Neural crest cell (in vitro differentiated cells): ENCODE results near the gene MUC22. TPM values are rescaled to one million over a fixed set of nuclear protein-coding genes. Genes with fewer than 3 reads are reported as not detected.

Source experiments
- DNase-seq: peaks from one replicate; pipeline ENCODE4 v3.0.0; 2021; ENCODE audit warnings: low read depth, mixed read lengths, low spot score
- H3K27ac Mint-ChIP-seq: one replicate; pipeline ENCODE4 v1.8.0; 2021; ENCODE audit warnings: mild to moderate bottlenecking, mixed read lengths; ENCODE audit not compliant: unreplicated experiment
- H3K27me3 Mint-ChIP-seq: 2 replicates; pipeline ENCODE4 v1.8.0; 2021; ENCODE audit warnings: low read depth, mild to moderate bottlenecking, mixed read lengths
- H3K36me3 Mint-ChIP-seq: 2 replicates; pipeline ENCODE4 v1.8.0; 2021; ENCODE audit warnings: low read depth, mild to moderate bottlenecking, mixed read lengths
- H3K4me1 Mint-ChIP-seq: 2 replicates; pipeline ENCODE4 v1.8.0; 2021; ENCODE audit warnings: mixed read lengths
- H3K4me3 Mint-ChIP-seq: one replicate; pipeline ENCODE4 v1.8.0; 2021; ENCODE audit warnings: mild to moderate bottlenecking, mixed read lengths
- H3K9me3 Mint-ChIP-seq: 2 replicates; pipeline ENCODE4 v1.8.0; 2021; ENCODE audit warnings: mixed read lengths
- total RNA-seq: library from RNA; stranded (reverse); gene quantifications from 2 replicates; pipeline ENCODE4 v1.2.1, GENCODE V29; 2021
- TF ChIP-seq, protein P1 (sequence below): fragments of 200-600 bp; sonication (generic); conservative IDR thresholded peaks from 2 replicates; pipeline ENCODE4 v1.5.0; 2021; ENCODE audit warnings: antibody characterized with exemption, mild to moderate bottlenecking

MUC22 gene
- total RNA-seq, 1 donor from 2014 or later, result not detected

DNA sequence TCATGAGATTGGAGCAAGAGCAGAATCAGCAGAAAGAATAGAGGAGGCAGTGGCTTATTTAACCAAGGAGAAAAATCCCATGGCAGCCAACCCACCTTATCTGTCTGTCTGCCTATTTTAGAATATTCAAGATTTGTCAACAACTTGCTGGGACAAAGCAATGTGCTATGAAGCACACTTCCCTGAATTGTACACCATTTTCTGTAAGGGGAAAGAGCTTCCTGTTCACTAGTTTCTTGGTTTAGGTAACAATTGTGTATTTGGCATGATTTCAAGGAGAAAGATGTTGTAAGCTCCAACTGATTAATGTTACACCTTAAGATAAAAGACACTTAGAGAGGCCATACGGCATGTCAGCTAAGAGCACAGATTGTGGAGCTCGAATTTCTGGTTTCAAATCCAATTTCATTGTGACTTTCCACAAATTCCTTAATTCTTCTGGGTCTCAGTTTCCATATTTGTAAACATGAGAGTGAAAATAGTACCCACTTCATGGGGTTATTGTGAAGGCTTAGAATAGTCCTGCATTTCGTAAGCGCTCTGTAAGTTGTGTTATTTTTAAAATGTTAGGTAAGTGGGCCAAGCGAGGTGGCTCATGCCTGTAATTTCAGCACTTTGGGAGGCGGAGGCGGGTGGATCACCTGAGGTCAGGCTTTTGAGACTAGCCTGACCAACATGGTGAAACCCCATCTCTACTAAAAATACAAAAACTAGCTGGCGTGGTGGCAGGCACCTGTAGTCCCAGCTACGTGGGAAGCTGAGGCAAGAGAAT lies 4.8 kb upstream of the MUC22 start:
- TF ChIP-seq, protein P1, sequence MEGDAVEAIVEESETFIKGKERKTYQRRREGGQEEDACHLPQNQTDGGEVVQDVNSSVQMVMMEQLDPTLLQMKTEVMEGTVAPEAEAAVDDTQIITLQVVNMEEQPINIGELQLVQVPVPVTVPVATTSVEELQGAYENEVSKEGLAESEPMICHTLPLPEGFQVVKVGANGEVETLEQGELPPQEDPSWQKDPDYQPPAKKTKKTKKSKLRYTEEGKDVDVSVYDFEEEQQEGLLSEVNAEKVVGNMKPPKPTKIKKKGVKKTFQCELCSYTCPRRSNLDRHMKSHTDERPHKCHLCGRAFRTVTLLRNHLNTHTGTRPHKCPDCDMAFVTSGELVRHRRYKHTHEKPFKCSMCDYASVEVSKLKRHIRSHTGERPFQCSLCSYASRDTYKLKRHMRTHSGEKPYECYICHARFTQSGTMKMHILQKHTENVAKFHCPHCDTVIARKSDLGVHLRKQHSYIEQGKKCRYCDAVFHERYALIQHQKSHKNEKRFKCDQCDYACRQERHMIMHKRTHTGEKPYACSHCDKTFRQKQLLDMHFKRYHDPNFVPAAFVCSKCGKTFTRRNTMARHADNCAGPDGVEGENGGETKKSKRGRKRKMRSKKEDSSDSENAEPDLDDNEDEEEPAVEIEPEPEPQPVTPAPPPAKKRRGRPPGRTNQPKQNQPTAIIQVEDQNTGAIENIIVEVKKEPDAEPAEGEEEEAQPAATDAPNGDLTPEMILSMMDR, result no peak
- Mint-ChIP-seq H3K27ac (peak overlapping the region; percentile 20), H3K27me3 (peaks cover 7% of the 10 kb centered on the region), H3K36me3 (no peaks in the 10 kb centered on the region), H3K9me3 (no peaks in the 10 kb centered on the region), H3K4me1 (no peaks in the 10 kb centered on the region), H3K4me3 (no peak overlapping the region)
- no peak for DNase-seq

DNA sequence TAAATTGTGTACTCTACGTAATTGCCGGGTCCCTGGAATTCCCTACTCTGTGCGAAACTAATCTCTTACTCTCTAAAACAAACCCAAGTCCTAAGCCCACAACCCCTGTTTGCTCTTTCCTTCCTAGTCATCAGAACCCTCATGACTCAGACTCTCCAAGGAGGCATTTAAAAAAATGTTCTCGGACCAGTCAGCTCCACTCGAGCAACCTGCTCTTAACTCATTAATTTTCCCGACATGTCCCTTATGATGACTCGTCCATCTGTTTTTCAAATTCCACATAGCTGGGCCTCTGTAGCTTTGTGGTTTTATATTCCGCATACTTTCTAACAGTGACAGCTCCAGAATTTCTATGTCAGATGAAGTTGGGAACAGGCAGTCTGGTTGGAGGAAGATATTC lies 2.6 kb upstream of the MUC22 start:
- H3K9me3 Mint-ChIP-seq, result no peaks in the 10 kb centered on the region
- peaks cover 7% of the 10 kb centered on the region for H3K27me3 Mint-ChIP-seq
- H3K36me3 Mint-ChIP-seq, result no peaks in the 10 kb centered on the region
- no peak overlapping the region for H3K27ac Mint-ChIP-seq
- TF ChIP-seq, protein P1, result no peak
- no peak overlapping the region for H3K4me3 Mint-ChIP-seq
- no peaks in the 10 kb centered on the region for H3K4me1 Mint-ChIP-seq
- no peak for DNase-seq

DNA sequence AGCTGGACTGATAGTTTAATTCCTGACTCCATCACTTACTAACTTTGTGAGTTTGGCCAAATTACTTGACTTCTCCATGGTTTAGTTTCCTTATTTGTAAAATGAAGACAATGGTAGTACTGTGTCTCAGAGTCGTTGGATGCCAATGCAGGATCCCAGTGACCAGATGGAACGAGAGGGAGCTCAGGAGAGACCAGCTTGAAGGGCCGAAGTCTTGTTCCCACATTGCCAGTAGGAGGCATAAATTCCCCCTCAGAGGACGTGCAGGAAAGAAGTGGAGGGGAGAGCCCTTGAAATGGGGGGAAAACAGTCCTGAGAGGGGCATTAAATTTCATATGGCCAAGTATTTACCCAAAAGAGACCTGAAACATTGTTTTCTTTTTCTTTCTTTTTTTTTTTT lies 2.1 kb upstream of the MUC22 start:
- H3K27ac Mint-ChIP-seq, result no peak overlapping the region
- TF ChIP-seq, protein P1, result no peak
- H3K4me1 Mint-ChIP-seq, result no peaks in the 10 kb centered on the region
- DNase-seq, result no peak
- peaks cover 7% of the 10 kb centered on the region for H3K27me3 Mint-ChIP-seq
- H3K9me3 Mint-ChIP-seq, result no peaks in the 10 kb centered on the region
- H3K36me3 Mint-ChIP-seq, result no peaks in the 10 kb centered on the region
- no peak overlapping the region for H3K4me3 Mint-ChIP-seq

DNA sequence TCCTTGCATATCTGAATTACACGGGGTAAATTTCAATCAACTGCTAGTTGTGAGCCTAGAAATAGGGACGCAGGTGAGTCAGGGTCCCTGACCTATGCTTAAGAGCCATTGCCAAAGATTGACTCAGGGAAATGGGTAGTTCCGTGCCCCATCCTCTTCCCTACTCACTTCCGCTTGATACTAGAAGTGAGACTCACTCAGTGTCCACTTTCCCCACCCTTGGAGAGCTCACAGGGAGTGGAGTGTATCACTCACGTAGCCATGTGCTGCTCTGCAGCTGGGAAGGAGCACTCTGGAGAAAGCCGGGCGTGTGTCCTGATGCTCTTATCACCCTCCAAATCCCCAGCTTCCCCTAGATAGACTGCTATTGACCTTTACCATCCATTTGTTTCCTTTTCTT lies 543 bp upstream of the MUC22 start:
- H3K4me3 Mint-ChIP-seq, result no peak overlapping the region
- H3K27me3 Mint-ChIP-seq, result peaks cover 10% of the 10 kb centered on the region
- H3K27ac Mint-ChIP-seq, result no peak overlapping the region
- TF ChIP-seq, protein P1, result no peak
- DNase-seq, result no peak
- no peaks in the 10 kb centered on the region for H3K36me3 Mint-ChIP-seq
- H3K4me1 Mint-ChIP-seq, result no peaks in the 10 kb centered on the region
- H3K9me3 Mint-ChIP-seq, result peaks cover 3% of the 10 kb centered on the region

DNA sequence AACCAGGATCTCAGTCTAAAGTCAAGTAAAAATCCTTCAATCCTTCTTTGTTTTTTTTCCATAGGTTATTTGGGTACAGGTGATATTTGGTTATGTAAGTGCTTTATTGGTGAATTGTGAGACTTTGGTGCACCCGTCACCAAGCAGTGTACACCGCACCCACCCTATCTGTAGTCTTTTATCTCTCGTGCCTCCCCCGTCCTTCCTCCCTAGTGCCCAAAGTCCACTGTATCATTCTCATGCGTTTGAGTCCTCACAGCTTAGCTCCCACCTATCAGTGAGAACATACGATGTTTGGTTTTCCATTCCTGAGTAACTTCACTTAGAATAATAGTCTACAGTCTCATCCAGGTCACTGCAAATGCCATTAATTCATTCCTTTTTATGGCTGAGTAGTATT lies 879 bp downstream of the MUC22 start:
- H3K4me3 Mint-ChIP-seq, result no peak overlapping the region

More for the DNA sequence above, 879 bp downstream of the MUC22 start:
- no peak overlapping the region for H3K27ac Mint-ChIP-seq
- TF ChIP-seq, protein P1, result no peak
- DNase-seq, result no peak
- H3K36me3 Mint-ChIP-seq, result no peaks in the 10 kb centered on the region
- H3K9me3 Mint-ChIP-seq, result peaks cover 8% of the 10 kb centered on the region
- peaks cover 10% of the 10 kb centered on the region for H3K27me3 Mint-ChIP-seq
- H3K4me1 Mint-ChIP-seq, result no peaks in the 10 kb centered on the region
